Measurements from ENCODE around the gene RSAD1. TPM values are rescaled to one million over a fixed set of nuclear protein-coding genes. Genes with fewer than 3 reads are reported as not detected.

Gene RSAD1
- total RNA-seq, 2 donors from 2014 or later: 22.2 to 29.3 TPM

GRCh38 chr17:50527949-50528474 lies 49.4 kb downstream of the RSAD1 start:
- H3K4me3 ChIP-seq: no peak overlapping the region
- no peak for DNase-seq
- intact Hi-C loops (cut with DNase I): no loop called here
- H3K9me3 ChIP-seq: no peaks in the 10 kb centered on the region
- peaks cover 7% of the 10 kb centered on the region for H3K27me3 ChIP-seq
- H3K27ac ChIP-seq: no peak overlapping the region
- H3K4me1 ChIP-seq: no peaks in the 10 kb centered on the region
- no peak overlapping the region for H3K9ac ChIP-seq (ENCODE audit: low read depth in 2 of 2, low read length in 2 of 2)
- TF ChIP-seq CTCF (IDR thresholded peaks at IDR 0.05): no peak
- H3K36me3 ChIP-seq: no peaks in the 10 kb centered on the region

GRCh38 chr17:50529849-50530248 lies 51.2 kb downstream of the RSAD1 start:
- Histone ChIP-seq H3K4me1 (no peaks in the 10 kb centered on the region), H3K9ac (ENCODE audit: low read depth in 2 of 2, low read length in 2 of 2) (no peak overlapping the region), H3K36me3 (no peaks in the 10 kb centered on the region), H3K27ac (no peak overlapping the region), H3K27me3 (peaks cover 7% of the 10 kb centered on the region), H3K4me3 (no peak overlapping the region), H3K9me3 (no peaks in the 10 kb centered on the region)
- no peak for TF ChIP-seq CTCF (IDR thresholded peaks at IDR 0.05)
- intact Hi-C loops (cut with DNase I): no loop called here
- DNase-seq: no peak

- DNase-seq: no peak
- Histone ChIP-seq H3K36me3 (no peaks in the 10 kb centered on the region), H3K4me1 (no peaks in the 10 kb centered on the region), H3K9me3 (no peaks in the 10 kb centered on the region), H3K27me3 (peaks cover 7% of the 10 kb centered on the region), H3K27ac (no peak overlapping the region), H3K9ac (ENCODE audit: low read depth in 2 of 2, low read length in 2 of 2) (peak overlapping the region in 1 of 2 donors; percentile 91), H3K4me3 (no peak overlapping the region)
- TF ChIP-seq CTCF (IDR thresholded peaks at IDR 0.05): no peak
- intact Hi-C loops (cut with DNase I): no loop called here
These were observed 52.9 kb downstream of the RSAD1 start for GRCh38 chr17:50531428-50532025.

- no peaks in the 10 kb centered on the region for H3K4me1 ChIP-seq
- peak; percentile 87 for DNase-seq
- TF ChIP-seq CTCF (IDR thresholded peaks at IDR 0.05): no peak
- intact Hi-C loops (cut with DNase I): no loop called here
- peak within 1 kb of the TSS; percentile 87 for H3K27ac ChIP-seq
- H3K36me3 ChIP-seq: no peaks in the 10 kb centered on the region
- H3K9ac ChIP-seq (ENCODE audit: low read depth in 2 of 2, low read length in 2 of 2): peak within 1 kb of the TSS; percentile 71 to 91
- H3K9me3 ChIP-seq: no peaks in the 10 kb centered on the region
- peaks cover 7% of the 10 kb centered on the region for H3K27me3 ChIP-seq
- H3K4me3 ChIP-seq: peak within 1 kb of the TSS; percentile 44
These were observed 53.9 kb downstream of the RSAD1 start, which contains the start of gene EPN3 for GRCh38 chr17:50532452-50533024. TSS of gene EPN3 (plus strand) at chr17:50532735. CDS start at chr17:50536557, 3,822 bp downstream.

- H3K27ac ChIP-seq: peak overlapping the region; percentile 87
- no peaks in the 10 kb centered on the region for H3K4me1 ChIP-seq
- DNase-seq: peak; percentile 42
- H3K36me3 ChIP-seq: no peaks in the 10 kb centered on the region
- H3K4me3 ChIP-seq: peak overlapping the region; percentile 44
- H3K27me3 ChIP-seq: peaks cover 7% of the 10 kb centered on the region
- intact Hi-C loops (cut with DNase I): no loop called here
- no peak for TF ChIP-seq CTCF (IDR thresholded peaks at IDR 0.05)
- H3K9me3 ChIP-seq: no peaks in the 10 kb centered on the region
- peak overlapping the region; percentile 71 to 91 for H3K9ac ChIP-seq (ENCODE audit: low read depth in 2 of 2, low read length in 2 of 2)
These were observed 54.5 kb downstream of the RSAD1 start for GRCh38 chr17:50533185-50533584.
